ACC112 (cell line): ENCODE results near the gene LMAN2.

Source experiments
- H2AFZ ChIP-seq: fragments of 200-600 bp; sonication (generic); one replicate; pipeline ENCODE4 v1.6.0; 2017; ENCODE audit warnings: antibody characterized with exemption, low read length; ENCODE audit not compliant: unreplicated experiment
- H3K27ac ChIP-seq: fragments of 200-600 bp; sonication (generic); 2 replicates; pipeline ENCODE4 v1.5.1; 2014; ENCODE audit warnings: low read depth, mild to moderate bottlenecking, antibody characterized with exemption, low read length, moderate library complexity
- H3K27me3 ChIP-seq: fragments of 200-600 bp; sonication (generic); 2 replicates; pipeline ENCODE4 v1.6.1; 2014; ENCODE audit warnings: mild to moderate bottlenecking, antibody characterized with exemption, low read length, moderate library complexity, mixed read lengths; ENCODE audit not compliant: insufficient read depth
- H3K36me3 ChIP-seq: fragments of 200-600 bp; sonication (generic); 2 replicates; pipeline ENCODE4 v1.6.1; 2016; ENCODE audit warnings: mild to moderate bottlenecking, antibody characterized with exemption, low read length, moderate library complexity, mixed read lengths; ENCODE audit not compliant: insufficient read depth
- H3K4me1 ChIP-seq: fragments of 200-600 bp; sonication (generic); one replicate; pipeline ENCODE4 v1.6.1; 2016; ENCODE audit warnings: low read length, mixed read lengths; ENCODE audit not compliant: insufficient read depth, unreplicated experiment, control insufficient read depth
- H3K4me3 ChIP-seq: fragments of 200-600 bp; sonication (generic); 2 replicates; pipeline ENCODE4 v1.5.1; 2014; ENCODE audit warnings: mild to moderate bottlenecking, low read depth, low read length
- H3K79me2 ChIP-seq: fragments of 200-600 bp; sonication (generic); one replicate; pipeline ENCODE4 v1.6.0; 2016; ENCODE audit warnings: low read length; ENCODE audit not compliant: control insufficient read depth, unreplicated experiment, insufficient read depth

Gene LMAN2

GRCh38 chr5:177303121-177303924 lies 48.1 kb downstream of the LMAN2 start, which contains the start of the genes PRELID1 and RAB24:
TSS of gene PRELID1 (plus strand) at chr5:177303799. CDS start at chr5:177303986, 187 bp downstream.
TSS of gene RAB24 (minus strand) at chr5:177303719. CDS start at chr5:177303288, 431 bp downstream.
- Histone ChIP-seq H3K4me1 (peaks cover 55% of the 10 kb centered on the region), H3K4me3 (peak within 1 kb of the TSS; percentile 100), H2AFZ (peak within 1 kb of the TSS; percentile 95), H3K27me3 (no peaks in the 10 kb centered on the region), H3K79me2 (peaks cover 47% of the 10 kb centered on the region), H3K27ac (peak within 1 kb of the TSS; percentile 58), H3K36me3 (no peaks in the 10 kb centered on the region)

- Histone ChIP-seq H3K27ac (no peak overlapping the region; the same call in 1 of the 2 replicates), H3K36me3 (no peaks in the 10 kb centered on the region), H3K4me1 (peaks cover 55% of the 10 kb centered on the region), H3K79me2 (peaks cover 47% of the 10 kb centered on the region), H2AFZ (no peak overlapping the region), H3K27me3 (no peaks in the 10 kb centered on the region), H3K4me3 (peak overlapping the region; percentile 100)
Observed at GRCh38 chr5:177302354-177303110, 48.9 kb downstream of the LMAN2 start.

GRCh38 chr5:177301503-177302165 lies 49.8 kb downstream of the LMAN2 start:
- Histone ChIP-seq H3K27ac (peak overlapping the region; percentile 75; the same call in 1 of the 2 replicates), H2AFZ (no peak overlapping the region), H3K4me3 (peak overlapping the region; percentile 100), H3K4me1 (peaks cover 47% of the 10 kb centered on the region), H3K79me2 (peaks cover 47% of the 10 kb centered on the region), H3K27me3 (no peaks in the 10 kb centered on the region), H3K36me3 (no peaks in the 10 kb centered on the region)

- 0 out of 2 replicates have a peak overlapping the region, but pooled peaks have one; percentile 25 for H3K4me3 ChIP-seq
- peak overlapping the region; percentile 75 for H3K27ac ChIP-seq
- H2AFZ ChIP-seq, result no peak overlapping the region
- H3K36me3 ChIP-seq, result no peaks in the 10 kb centered on the region; the same call in 1 of the 2 replicates
- H3K79me2 ChIP-seq, result peaks cover 45% of the 10 kb centered on the region
- H3K4me1 ChIP-seq, result peaks cover 44% of the 10 kb centered on the region
- no peaks in the 10 kb centered on the region for H3K27me3 ChIP-seq
Observed at GRCh38 chr5:177300951-177301350, 50.5 kb downstream of the LMAN2 start.

GRCh38 chr5:177300236-177300880 lies 51.1 kb downstream of the LMAN2 start:
- no peaks in the 10 kb centered on the region for H3K27me3 ChIP-seq
- H2AFZ ChIP-seq, result no peak overlapping the region
- H3K27ac ChIP-seq, result peak overlapping the region; percentile 75
- peaks cover 38% of the 10 kb centered on the region for H3K4me1 ChIP-seq
- no peaks in the 10 kb centered on the region; the same call in 1 of the 2 replicates for H3K36me3 ChIP-seq
- H3K79me2 ChIP-seq, result peaks cover 39% of the 10 kb centered on the region
- H3K4me3 ChIP-seq, result peak overlapping the region; percentile 25; the same call in 1 of the 2 replicates

GRCh38 chr5:177299697-177300096 lies 51.8 kb downstream of the LMAN2 start:
- Histone ChIP-seq H3K4me1 (peaks cover 32% of the 10 kb centered on the region), H2AFZ (no peak overlapping the region), H3K27me3 (no peaks in the 10 kb centered on the region), H3K4me3 (no peak overlapping the region), H3K27ac (peak overlapping the region; percentile 75; the same call in 1 of the 2 replicates), H3K79me2 (peaks cover 33% of the 10 kb centered on the region), H3K36me3 (peaks cover 4% of the 10 kb centered on the region; the same call in 1 of the 2 replicates)

GRCh38 chr5:177297922-177298321 lies 53.5 kb downstream of the LMAN2 start:
- Histone ChIP-seq H3K4me3 (no peak overlapping the region), H2AFZ (no peak overlapping the region), H3K27me3 (no peaks in the 10 kb centered on the region), H3K4me1 (peaks cover 30% of the 10 kb centered on the region), H3K36me3 (peaks cover 4% of the 10 kb centered on the region; the same call in 1 of the 2 replicates), H3K27ac (no peak overlapping the region), H3K79me2 (peaks cover 16% of the 10 kb centered on the region)

- Histone ChIP-seq H3K4me1 (peaks cover 20% of the 10 kb centered on the region), H3K27ac (no peak overlapping the region), H2AFZ (no peak overlapping the region), H3K79me2 (peaks cover 3% of the 10 kb centered on the region), H3K27me3 (no peaks in the 10 kb centered on the region), H3K36me3 (peaks cover 9% of the 10 kb centered on the region; the same call in 1 of the 2 replicates), H3K4me3 (no peak overlapping the region)
Observed at GRCh38 chr5:177296581-177296980, 54.9 kb downstream of the LMAN2 start.

- H3K4me3 ChIP-seq, result no peak overlapping the region
- H3K27me3 ChIP-seq, result no peaks in the 10 kb centered on the region
- H2AFZ ChIP-seq, result no peak overlapping the region
- no peaks in the 10 kb centered on the region for H3K79me2 ChIP-seq
- H3K27ac ChIP-seq, result no peak overlapping the region
- H3K36me3 ChIP-seq, result peaks cover 12% of the 10 kb centered on the region; the same call in 1 of the 2 replicates
- H3K4me1 ChIP-seq, result peaks cover 14% of the 10 kb centered on the region
Observed at GRCh38 chr5:177295924-177296323, 55.5 kb downstream of the LMAN2 start.

GRCh38 chr5:177294632-177295031 lies 56.8 kb downstream of the LMAN2 start:
- H3K4me3 ChIP-seq, result no peak overlapping the region
- H2AFZ ChIP-seq, result no peak overlapping the region
- H3K27ac ChIP-seq, result no peak overlapping the region
- no peaks in the 10 kb centered on the region for H3K27me3 ChIP-seq
- H3K4me1 ChIP-seq, result peaks cover 4% of the 10 kb centered on the region
- no peaks in the 10 kb centered on the region for H3K79me2 ChIP-seq
- H3K36me3 ChIP-seq, result peaks cover 15% of the 10 kb centered on the region; the same call in 1 of the 2 replicates
